Ovary (tissue), 9 donors: ENCODE measurements around the gene STARD9. TPM values are rescaled to one million over a fixed set of nuclear protein-coding genes. Genes with fewer than 3 reads are reported as not detected.
"Not testable (repeated sequence)": the region's sequence is repeated elsewhere in the genome, so short reads cannot be mapped to it uniquely, and the experiment has no call there.

Experiments
- DNase-seq, 5 donors: peaks; one replicate each; pipeline ENCODE4 v3.0.0-alpha.2; 2019 to 2020
- H3K27ac ChIP-seq, 2 donors: fragments of 200-600 bp; one replicate each; pipeline versions ENCODE4 v1.5.1 to v1.8.0; 2019 to 2022
- H3K27me3 ChIP-seq: fragments of 200-600 bp; one replicate; pipeline ENCODE4 v1.8.0; 2022
- H3K36me3 ChIP-seq: fragments of 200-600 bp; sonication (generic); one replicate; pipeline ENCODE4 v1.5.1; 2019
- H3K4me1 ChIP-seq: one replicate; pipeline ENCODE4 v1.8.1; 2013; ENCODE audit warnings: mild to moderate bottlenecking, moderate library complexity; ENCODE audit not compliant: insufficient read depth
- H3K4me3 ChIP-seq: fragments of 200-600 bp; sonication (generic); one replicate; pipeline ENCODE4 v1.5.1; 2017
- H3K9me3 ChIP-seq, 2 donors: fragments of 200-600 bp in 1 of 2; sonication (generic) in 1 of 2; one replicate each; pipeline versions ENCODE4 v1.5.1 to v1.8.1; 2013 to 2019; ENCODE audit warnings: mild to moderate bottlenecking in 1 of 2, moderate library complexity in 1 of 2
- CTCF ChIP-seq, 3 donors: fragments of 450-650 bp in 2 of 3; fragments of 200-600 bp in 1 of 3; IDR thresholded peaks; one replicate each; pipeline versions ENCODE4 v1.5.1 to v1.8.0; 2016 to 2022; ENCODE audit warnings: antibody characterized with exemption in 3 of 3, mild to moderate bottlenecking in 1 of 3
- EP300 ChIP-seq: sonication (generic); formaldehyde crosslinking; IDR thresholded peaks from one replicate; pipeline ENCODE4 v1.6.1; 2017; ENCODE audit warnings: antibody characterized with exemption
- POLR2A ChIP-seq: fragments of 450-650 bp; IDR thresholded peaks from one replicate; pipeline ENCODE4 v1.6.1; 2017; ENCODE audit warnings: antibody characterized with exemption, mild to moderate bottlenecking, moderate library complexity
- WGBS, 3 donors: extraction: QIAGEN DNeasy Blood & Tissue Kit in 1 of 3; methylation state at CpG; one replicate each; pipeline versions ENCODE4 v1.1.5 to v1.1.7; 2013 to 2017; 5-methylcytosine and 5-hydroxymethylcytosine counted together
- intact Hi-C, 4 donors: fragments of 100-400 bp; cut with DNase I; formaldehyde crosslinking; loops; one replicate each; pipeline versions ENCODE4 v1.11.0 to v1.15.1; 2022 to 2023
- polyA plus RNA-seq, 2 donors: library from polyadenylated mRNA; stranded (reverse); fragments of 200-250 nt in 1 of 2; fragments of 350-450 nt in 1 of 2; fragmentation: Illumina TruSeq in 1 of 2; extraction: RNeasy Lipid Tissue Mini Kit (QIAGEN cat#74804) in 1 of 2; gene quantifications; one replicate each; pipeline ENCODE4 v1.2.3, GENCODE V29; 2013 to 2014
- total RNA-seq, 7 donors: library from RNA; depleted of rRNA in 2 of 7; stranded (reverse); fragments of >200 nt in 2 of 7; fragmentation: NEBNext Ultra II Directional in 3 of 7; extraction: Animal tissue kit (Norgen Biotek cat#: 25700) in 3 of 7; gene quantifications; one replicate each; pipeline versions ENCODE4 v1.1.0 to v1.2.4, GENCODE V29; 2016 to 2023
- donor health status: DM: no; HTN: no; CAD: no; lungs with moderate emphysema.
- donor health status: DM: no; HTN: no; CAD: no.
- donor health status: Bipolar disorder and iron deficiency.
- donor health status: DM: yes; HTN: yes; CAD: no.
- donor health status: DM: no; HTN: no; CAD: no.
- donor health status: DM: yes; HTN: yes; CAD: no.

The STARD9 gene
- total and polyA plus RNA-seq, 9 donors = 11.3 to 40.3 (median 29.4) TPM

- TF ChIP-seq EP300 = no peak
- TF ChIP-seq POLR2A = no peak
- no peak for TF ChIP-seq CTCF (IDR thresholded peaks at IDR 0.05)
- Histone ChIP-seq H3K36me3 (no peaks in the 10 kb centered on the region), H3K27ac (no peak overlapping the region), H3K27me3 (no peaks in the 10 kb centered on the region), H3K4me1 (no peaks in the 10 kb centered on the region), H3K9me3 (no peaks in the 10 kb centered on the region), H3K4me3 (no peak overlapping the region)
- intact Hi-C loops = no loop called here
- no peak for DNase-seq
- WGBS, 3 donors = 91 to 96% (median 93%) methylated on average over 1 of the region's 1 CpG
Observed at GRCh38 chr15:42749266-42749665, 173.9 kb downstream of the STARD9 start.

- intact Hi-C loops = no loop called here
- no peak for TF ChIP-seq POLR2A
- no peak for TF ChIP-seq EP300
- no peak for TF ChIP-seq CTCF (IDR thresholded peaks at IDR 0.05)
- Histone ChIP-seq H3K4me3 (no peak overlapping the region), H3K9me3 (no peaks in the 10 kb centered on the region), H3K27ac (no peak overlapping the region), H3K27me3 (no peaks in the 10 kb centered on the region), H3K4me1 (no peaks in the 10 kb centered on the region), H3K36me3 (no peaks in the 10 kb centered on the region)
- WGBS, 3 donors = 96 to 98% (median 97%) methylated on average over 2 of the region's 2 CpGs
- DNase-seq = no peak
Observed at GRCh38 chr15:42750306-42750705, 174.9 kb downstream of the STARD9 start.

GRCh38 chr15:42759093-42759492 is 183.7 kb downstream of the STARD9 start:
- Histone ChIP-seq H3K27me3 (no peaks in the 10 kb centered on the region), H3K4me3 (no peak overlapping the region), H3K36me3 (no peaks in the 10 kb centered on the region), H3K27ac (no peak overlapping the region), H3K4me1 (no peaks in the 10 kb centered on the region), H3K9me3 (peaks cover 0 to 3% of the 10 kb centered on the region in 2 donors)
- no peak for DNase-seq
- intact Hi-C loops = no loop called here
- no peak for TF ChIP-seq CTCF (IDR thresholded peaks at IDR 0.05)
- TF ChIP-seq EP300 = no peak
- TF ChIP-seq POLR2A = no peak
- WGBS, 3 donors = 99% methylated on average over 2 of the region's 2 CpGs; no CpG with 5 or more reads in 2 of the 3 donors

GRCh38 chr15:42760759-42761158 is 185.4 kb downstream of the STARD9 start:
- peaks cover 0 to 3% of the 10 kb centered on the region in 2 donors for H3K9me3 ChIP-seq
- no peak for DNase-seq
- H3K4me1 ChIP-seq = no peaks in the 10 kb centered on the region
- no peak for TF ChIP-seq POLR2A
- no peak for TF ChIP-seq CTCF (IDR thresholded peaks at IDR 0.05)
- 90 to 100% (median 96%) methylated on average over 1 of the region's 1 CpG for WGBS, 3 donors
- no peak overlapping the region for H3K4me3 ChIP-seq
- intact Hi-C loops = no loop called here
- no peaks in the 10 kb centered on the region for H3K27me3 ChIP-seq
- no peaks in the 10 kb centered on the region for H3K36me3 ChIP-seq
- H3K27ac ChIP-seq = no peak overlapping the region

- H3K4me3 ChIP-seq, H3K27me3 ChIP-seq, H3K36me3 ChIP-seq, intact Hi-C loops, H3K9me3 ChIP-seq, H3K4me1 ChIP-seq, H3K27ac ChIP-seq, DNase-seq: not testable (repeated sequence)
- 91 to 96% (median 92%) methylated on average over 2 of the region's 2 CpGs for WGBS, 3 donors
Observed at GRCh38 chr15:42761813-42762212, 186.4 kb downstream of the STARD9 start.

GRCh38 chr15:42764154-42764731 is 188.8 kb downstream of the STARD9 start:
- H3K4me1 ChIP-seq, intact Hi-C loops, H3K9me3 ChIP-seq, DNase-seq, H3K36me3 ChIP-seq, H3K4me3 ChIP-seq, H3K27ac ChIP-seq, H3K27me3 ChIP-seq: not testable (repeated sequence)
- WGBS, 3 donors = 80 to 91% (median 87%) methylated on average over 16 of the region's 16 CpGs

GRCh38 chr15:42766109-42766508 is 190.7 kb downstream of the STARD9 start:
- DNase-seq, H3K4me3 ChIP-seq, H3K4me1 ChIP-seq, H3K27me3 ChIP-seq, H3K27ac ChIP-seq, H3K9me3 ChIP-seq, intact Hi-C loops, H3K36me3 ChIP-seq: not testable (repeated sequence)
- 80 to 99% (median 85%) methylated on average over 4 of the region's 4 CpGs for whole genome bisulfite sequencing, 3 donors
